Measurements from ENCODE around the gene CHCHD5. TPM values are rescaled to one million over a fixed set of nuclear protein-coding genes. Genes with fewer than 3 reads are reported as not detected.

Gene CHCHD5
- total RNA-seq, 4 donors from 2014 or later, result 4.3 to 30.6 (median 17.9) TPM

DNA sequence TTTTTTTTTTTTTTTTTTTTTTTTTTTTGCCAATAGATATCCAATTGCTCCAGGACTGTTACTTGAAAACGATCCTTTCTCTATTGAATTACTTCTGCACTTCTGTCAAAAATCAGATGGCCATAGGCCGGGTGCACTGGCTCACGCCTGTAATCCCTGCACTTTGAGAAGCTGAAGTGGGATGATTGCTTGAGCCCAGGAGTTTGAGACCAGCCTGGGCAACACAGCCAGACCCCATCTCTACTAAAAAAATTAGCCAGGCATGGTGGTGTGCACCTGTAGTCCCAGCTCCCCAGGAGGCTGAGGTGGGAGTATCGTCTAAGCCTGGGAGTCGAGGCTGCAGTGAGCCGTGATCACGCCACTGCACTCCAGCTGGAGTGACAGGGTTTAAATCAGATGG, 4.3 kb upstream of the CHCHD5 start:
- 91 to 94% methylated on average over 7 of the region's 7 CpGs for WGBS, 2 donors
- Histone ChIP-seq H3K9me3 (no peaks in the 10 kb centered on the region), H3K4me1 (peaks cover 0 to 23% (median 10%) of the 10 kb centered on the region in 4 donors), H3K36me3 (peaks cover 0 to 23% (median 3%) of the 10 kb centered on the region in 3 donors), H3K27ac (no peak overlapping the region), H3K4me3 (no peak overlapping the region), H3K27me3 (no peaks in the 10 kb centered on the region)
- TF ChIP-seq, protein P1, sequence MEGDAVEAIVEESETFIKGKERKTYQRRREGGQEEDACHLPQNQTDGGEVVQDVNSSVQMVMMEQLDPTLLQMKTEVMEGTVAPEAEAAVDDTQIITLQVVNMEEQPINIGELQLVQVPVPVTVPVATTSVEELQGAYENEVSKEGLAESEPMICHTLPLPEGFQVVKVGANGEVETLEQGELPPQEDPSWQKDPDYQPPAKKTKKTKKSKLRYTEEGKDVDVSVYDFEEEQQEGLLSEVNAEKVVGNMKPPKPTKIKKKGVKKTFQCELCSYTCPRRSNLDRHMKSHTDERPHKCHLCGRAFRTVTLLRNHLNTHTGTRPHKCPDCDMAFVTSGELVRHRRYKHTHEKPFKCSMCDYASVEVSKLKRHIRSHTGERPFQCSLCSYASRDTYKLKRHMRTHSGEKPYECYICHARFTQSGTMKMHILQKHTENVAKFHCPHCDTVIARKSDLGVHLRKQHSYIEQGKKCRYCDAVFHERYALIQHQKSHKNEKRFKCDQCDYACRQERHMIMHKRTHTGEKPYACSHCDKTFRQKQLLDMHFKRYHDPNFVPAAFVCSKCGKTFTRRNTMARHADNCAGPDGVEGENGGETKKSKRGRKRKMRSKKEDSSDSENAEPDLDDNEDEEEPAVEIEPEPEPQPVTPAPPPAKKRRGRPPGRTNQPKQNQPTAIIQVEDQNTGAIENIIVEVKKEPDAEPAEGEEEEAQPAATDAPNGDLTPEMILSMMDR (IDR thresholded peaks at IDR 0.05), result no peak
- TF ChIP-seq EP300 (IDR thresholded peaks at IDR 0.05) (no peak), POLR2A (IDR thresholded peaks at IDR 0.05) (no peak)
- no peak for DNase-seq (ENCODE audit: low spot score in 2 of 2)

- Histone ChIP-seq H3K9me3 (no peaks in the 10 kb centered on the region), H3K4me1 (peaks cover 0 to 38% (median 16%) of the 10 kb centered on the region in 4 donors), H3K4me3 (no peak overlapping the region), H3K27me3 (no peaks in the 10 kb centered on the region), H3K36me3 (peaks cover 0 to 16% (median 0%) of the 10 kb centered on the region in 3 donors), H3K27ac (no peak overlapping the region)
- TF ChIP-seq, protein P1 (IDR thresholded peaks at IDR 0.05), result peak; percentile 50 to 69 (median 61)
- TF ChIP-seq POLR2A (IDR thresholded peaks at IDR 0.05), result no peak
- DNase-seq (ENCODE audit: low spot score in 2 of 2), result peak in 1 of 2 donors; percentile 53
- 37% methylated on average over 10 of the region's 10 CpGs for WGBS, 2 donors
These were observed 2.1 kb upstream of the CHCHD5 start for GRCh38 chr2:112582314-112582746.

GRCh38 chr2:112583497-112584133, 794 bp upstream of the CHCHD5 start:
- Histone ChIP-seq H3K4me1 (peaks cover 0 to 38% (median 16%) of the 10 kb centered on the region in 4 donors), H3K4me3 (peak overlapping the region; percentile 56 to 72 (median 60)), H3K9me3 (no peaks in the 10 kb centered on the region), H3K27ac (peak overlapping the region; percentile 92 to 98 (median 96)), H3K36me3 (peaks cover 0 to 28% (median 0%) of the 10 kb centered on the region in 3 donors), H3K27me3 (no peaks in the 10 kb centered on the region)
- peak in 1 of 2 donors; percentile 7 for DNase-seq (ENCODE audit: low spot score in 2 of 2)
- 28 to 37% methylated on average over 17 to 19 of the region's 19 CpGs for WGBS, 2 donors
- TF ChIP-seq, protein P1 (IDR thresholded peaks at IDR 0.05), result no peak
- TF ChIP-seq POLR2A (IDR thresholded peaks at IDR 0.05) (no peak), EP300 (IDR thresholded peaks at IDR 0.05) (no peak)

DNA sequence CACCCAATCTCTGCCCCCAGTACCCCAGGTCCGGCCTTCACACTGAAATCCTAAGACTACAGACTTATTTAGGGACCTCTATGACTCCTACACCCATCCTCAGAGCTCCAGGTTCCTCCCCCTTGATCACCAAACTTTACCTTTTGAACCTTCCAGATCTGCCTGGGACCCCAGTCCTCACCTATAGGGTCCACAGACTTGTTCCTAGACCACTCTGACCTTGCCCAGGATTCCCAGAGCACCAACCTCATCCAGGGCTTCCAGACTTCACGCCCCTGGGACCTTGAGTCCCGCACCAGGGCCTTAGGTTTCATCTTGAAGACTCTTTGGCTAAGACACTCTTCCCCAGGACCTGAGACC, 462 bp downstream of the CHCHD5 start:
- WGBS, 2 donors, result 65 to 70% methylated on average over 3 of the region's 3 CpGs
- H3K4me1 ChIP-seq, result peaks cover 0 to 38% (median 16%) of the 10 kb centered on the region in 4 donors
- H3K36me3 ChIP-seq, result peaks cover 0 to 40% (median 0%) of the 10 kb centered on the region in 3 donors
- no peak for DNase-seq (ENCODE audit: low spot score in 2 of 2)
- no peaks in the 10 kb centered on the region for H3K27me3 ChIP-seq
- no peaks in the 10 kb centered on the region for H3K9me3 ChIP-seq
- H3K4me3 ChIP-seq, result peak overlapping the region; percentile 56 to 72 (median 60)
- H3K27ac ChIP-seq, result peak overlapping the region; percentile 92 to 98 (median 96)
- TF ChIP-seq EP300 (IDR thresholded peaks at IDR 0.05) (no peak), POLR2A (IDR thresholded peaks at IDR 0.05) (no peak)
- TF ChIP-seq, protein P1 (IDR thresholded peaks at IDR 0.05), result no peak

DNA sequence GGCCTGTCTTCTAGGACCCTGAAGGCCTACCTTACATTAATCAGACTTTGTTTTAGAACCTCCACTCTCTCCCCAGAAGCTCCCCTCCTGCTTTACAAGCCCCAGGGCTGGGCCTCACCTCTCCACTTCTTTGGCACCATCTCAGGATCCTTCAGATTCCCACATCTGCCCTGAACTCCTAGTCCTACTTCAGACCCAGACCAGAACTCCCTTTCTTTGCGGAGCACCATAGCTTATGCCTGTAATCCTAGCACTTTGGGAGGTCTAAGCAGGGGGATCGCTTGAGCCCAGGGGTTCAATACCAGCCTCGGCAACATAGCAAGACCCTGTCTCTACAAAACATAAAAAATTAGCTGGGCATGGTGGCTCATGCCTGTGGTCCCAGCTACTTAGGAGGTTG, 991 bp downstream of the CHCHD5 start:
- no peak for DNase-seq (ENCODE audit: low spot score in 2 of 2)
- Histone ChIP-seq H3K9me3 (no peaks in the 10 kb centered on the region), H3K27me3 (no peaks in the 10 kb centered on the region), H3K36me3 (peaks cover 0 to 45% (median 0%) of the 10 kb centered on the region in 3 donors), H3K4me3 (peak overlapping the region in 3 of 4 donors; percentile 59 to 72 (median 62)), H3K4me1 (peaks cover 0 to 38% (median 16%) of the 10 kb centered on the region in 4 donors), H3K27ac (peak overlapping the region; percentile 92 to 98 (median 96))
- WGBS, 2 donors, result 92 to 98% methylated on average over 3 of the region's 3 CpGs
- TF ChIP-seq, protein P1 (IDR thresholded peaks at IDR 0.05), result no peak
- no peak for TF ChIP-seq POLR2A (IDR thresholded peaks at IDR 0.05)
- TF ChIP-seq EP300 (IDR thresholded peaks at IDR 0.05), result no peak

Data from tibial nerve (tissue), 4 donors.